ENCODE data around the gene AHCYL1. TPM values are rescaled to one million over a fixed set of nuclear protein-coding genes. Genes with fewer than 3 reads are reported as not detected.

AHCYL1 gene
- total and polyA plus RNA-seq, 7 experiments from 2014 or later, result 16.6 to 60.1 (median 41.3) TPM

DNA sequence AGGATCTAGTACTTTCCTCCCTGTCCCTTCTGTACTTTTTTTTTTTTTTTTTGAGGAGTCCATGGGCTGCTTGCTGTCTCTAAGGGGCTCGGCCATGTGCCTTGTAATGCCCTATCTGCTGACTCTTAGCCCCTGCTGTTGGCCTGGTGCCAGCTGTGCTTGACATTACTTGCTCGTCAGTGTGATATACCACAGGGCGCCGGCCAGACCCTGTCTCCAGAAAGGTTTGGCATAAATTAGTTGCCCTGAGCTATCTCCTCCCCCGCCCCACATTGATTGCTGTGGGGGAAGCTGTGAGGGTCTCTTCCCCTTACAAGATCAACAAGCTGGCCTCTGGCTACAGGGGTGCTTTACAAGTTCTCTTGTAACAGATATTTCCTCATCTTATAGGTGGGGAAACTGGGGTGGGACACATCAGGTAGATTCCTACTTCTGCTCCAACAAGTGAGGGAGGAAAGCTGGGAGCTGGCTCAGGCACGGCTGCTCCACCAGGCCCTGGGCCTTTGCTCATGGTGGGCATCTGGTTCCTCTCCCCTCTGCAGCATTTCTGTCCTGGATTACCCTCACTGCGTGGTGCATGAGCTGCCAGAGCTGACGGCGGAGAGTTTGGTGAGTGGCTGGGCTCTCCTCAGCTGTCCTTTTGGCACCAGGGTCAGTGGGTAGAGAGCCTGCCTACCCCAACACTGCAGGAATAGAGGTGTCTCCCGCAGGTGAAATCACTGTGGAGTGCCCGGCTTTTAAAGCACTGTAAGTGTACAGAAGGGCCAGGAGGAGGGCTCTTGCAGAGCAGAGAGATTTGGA lies 65.4 kb downstream of the AHCYL1 start:
- ChIA-PET POLR2A (interaction anchor here (0.6 kb wide), 1 partner anchor 24 kb away, joined by 3 read pairs; no protein-coding TSS in a partner anchor), CTCF (no interaction called here)
- Histone ChIP-seq H3K36me3 (ENCODE audit: control insufficient read depth in 2 of 3, insufficient read depth in 3 of 3, low read length in 3 of 3) (peaks cover 23 to 99% (median 36%) of the 10 kb centered on the region in 3 experiments), H3K9me3 (ENCODE audit: control insufficient read depth in 2 of 3, low read length in 3 of 3) (no peaks in the 10 kb centered on the region), H3K4me3 (ENCODE audit: low read length) (no peak overlapping the region), H3K27me3 (ENCODE audit: control insufficient read depth in 2 of 2, insufficient read depth in 2 of 2, low read length in 2 of 2) (no peaks in the 10 kb centered on the region), H3K27ac (ENCODE audit: low read depth, low read length) (no peak overlapping the region), H3K4me1 (ENCODE audit: control insufficient read depth in 2 of 2, insufficient read depth in 2 of 2, low read length in 2 of 2) (no peaks in the 10 kb centered on the region)
- Mint-ChIP-seq H3K27me3 (no peaks in the 10 kb centered on the region), H3K27ac (no peak overlapping the region), H3K9me3 (no peaks in the 10 kb centered on the region), H3K36me3 (peaks cover 16 to 74% (median 27%) of the 10 kb centered on the region in 5 donors), H3K4me1 (peaks cover 0 to 16% (median 4%) of the 10 kb centered on the region in 7 donors), H3K4me3 (no peak overlapping the region)
- no peak for DNase-seq
- no peak for ATAC-seq
- intact Hi-C loops (cut with micrococcal nuclease), result no loop called here

DNA sequence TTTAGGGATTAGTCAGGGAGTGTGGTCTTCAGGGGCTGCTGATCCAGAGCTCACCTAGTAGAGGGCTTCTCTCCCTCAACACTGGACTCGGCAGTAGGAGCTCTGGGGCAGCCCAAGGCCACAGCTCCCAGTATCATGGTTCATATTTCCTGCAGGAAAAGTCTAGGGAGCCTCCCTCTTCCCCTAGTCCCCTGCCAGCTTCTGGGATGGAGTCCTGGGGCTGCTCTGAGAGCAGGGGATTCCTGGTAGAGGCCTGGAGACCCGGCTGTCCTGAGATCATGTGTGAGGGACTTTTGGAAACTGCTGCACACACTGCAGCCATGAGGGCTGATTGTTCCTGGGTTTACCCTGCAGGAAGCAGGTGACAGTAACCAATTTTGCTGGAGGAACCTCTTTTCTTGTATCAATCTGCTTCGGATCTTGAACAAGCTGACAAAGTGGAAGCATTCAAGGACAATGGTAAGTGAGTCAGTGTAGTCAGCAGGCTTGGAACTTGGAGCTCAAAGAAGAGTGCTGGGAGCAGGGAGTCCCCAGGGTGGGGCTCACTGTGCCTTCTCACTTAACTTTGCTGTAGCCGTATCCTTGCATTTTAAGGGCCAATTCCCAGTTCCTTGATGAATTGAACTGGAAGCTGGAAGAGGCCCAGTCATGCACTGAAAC lies 66.2 kb downstream of the AHCYL1 start:
- H3K9me3 ChIP-seq (ENCODE audit: control insufficient read depth in 2 of 3, low read length in 3 of 3), result no peaks in the 10 kb centered on the region
- H3K27ac Mint-ChIP-seq, result no peak overlapping the region
- H3K9me3 Mint-ChIP-seq, result no peaks in the 10 kb centered on the region
- no peak overlapping the region for H3K27ac ChIP-seq (ENCODE audit: low read depth, low read length)
- ChIA-PET CTCF (interaction anchor here (0.7 to 1.4 kb wide), 3 partner anchors 9 to 400 kb away, joined by 3 read pairs; no protein-coding TSS in a partner anchor), POLR2A (no interaction called here)
- DNase-seq (no peak), ATAC-seq (no peak)
- no peak overlapping the region for H3K4me3 Mint-ChIP-seq
- H3K27me3 ChIP-seq (ENCODE audit: control insufficient read depth in 2 of 2, insufficient read depth in 2 of 2, low read length in 2 of 2), result no peaks in the 10 kb centered on the region
- H3K4me1 Mint-ChIP-seq, result peaks cover 0 to 16% (median 4%) of the 10 kb centered on the region in 7 donors
- H3K36me3 ChIP-seq (ENCODE audit: control insufficient read depth in 2 of 3, insufficient read depth in 3 of 3, low read length in 3 of 3), result peaks cover 26 to 99% (median 39%) of the 10 kb centered on the region in 3 experiments
- intact Hi-C loops (cut with micrococcal nuclease), result no loop called here
- H3K4me3 ChIP-seq (ENCODE audit: low read length), result no peak overlapping the region
- H3K27me3 Mint-ChIP-seq, result no peaks in the 10 kb centered on the region
- H3K4me1 ChIP-seq (ENCODE audit: control insufficient read depth in 2 of 2, insufficient read depth in 2 of 2, low read length in 2 of 2), result no peaks in the 10 kb centered on the region
- H3K36me3 Mint-ChIP-seq, result peaks cover 16 to 74% (median 24%) of the 10 kb centered on the region in 5 donors

DNA sequence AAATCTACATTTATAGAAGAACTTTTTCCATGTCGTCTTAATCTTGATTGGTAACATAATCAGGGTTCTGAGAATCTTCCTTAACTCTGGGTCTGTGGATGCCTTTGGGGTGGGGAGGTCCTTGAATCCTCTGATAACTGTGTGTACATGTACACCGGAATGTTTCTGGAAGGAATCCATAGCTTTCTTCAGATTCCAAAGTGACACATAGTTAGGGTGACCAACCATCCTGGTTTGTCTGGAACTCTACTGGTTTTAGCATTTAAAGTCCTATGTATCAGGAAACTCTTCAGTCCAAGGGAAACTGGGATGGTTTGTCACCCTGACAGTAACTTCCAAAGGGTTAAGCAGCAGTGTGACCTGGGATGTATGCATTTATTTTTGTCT lies 66.7 kb downstream of the AHCYL1 start:
- ATAC-seq (no peak), DNase-seq (no peak)
- Mint-ChIP-seq H3K4me3 (no peak overlapping the region), H3K9me3 (no peaks in the 10 kb centered on the region), H3K27me3 (no peaks in the 10 kb centered on the region), H3K36me3 (peaks cover 18 to 71% (median 24%) of the 10 kb centered on the region in 5 donors), H3K4me1 (peaks cover 0 to 16% (median 4%) of the 10 kb centered on the region in 7 donors), H3K27ac (no peak overlapping the region)
- H3K4me1 ChIP-seq (ENCODE audit: control insufficient read depth in 2 of 2, insufficient read depth in 2 of 2, low read length in 2 of 2), result no peaks in the 10 kb centered on the region
- H3K27ac ChIP-seq (ENCODE audit: low read depth, low read length), result no peak overlapping the region
- peaks cover 23 to 99% (median 39%) of the 10 kb centered on the region in 3 experiments for H3K36me3 ChIP-seq (ENCODE audit: control insufficient read depth in 2 of 3, insufficient read depth in 3 of 3, low read length in 3 of 3)
- ChIA-PET CTCF (interaction anchor here (0.7 to 1.7 kb wide), 5 partner anchors 9 to 446 kb away, joined by 3 to 5 read pairs (median 3); no protein-coding TSS in a partner anchor), POLR2A (no interaction called here)
- H3K4me3 ChIP-seq (ENCODE audit: low read length), result no peak overlapping the region
- no peaks in the 10 kb centered on the region for H3K9me3 ChIP-seq (ENCODE audit: control insufficient read depth in 2 of 3, low read length in 3 of 3)
- no peaks in the 10 kb centered on the region for H3K27me3 ChIP-seq (ENCODE audit: control insufficient read depth in 2 of 2, insufficient read depth in 2 of 2, low read length in 2 of 2)
- intact Hi-C loops (cut with micrococcal nuclease), result no loop called here

DNA sequence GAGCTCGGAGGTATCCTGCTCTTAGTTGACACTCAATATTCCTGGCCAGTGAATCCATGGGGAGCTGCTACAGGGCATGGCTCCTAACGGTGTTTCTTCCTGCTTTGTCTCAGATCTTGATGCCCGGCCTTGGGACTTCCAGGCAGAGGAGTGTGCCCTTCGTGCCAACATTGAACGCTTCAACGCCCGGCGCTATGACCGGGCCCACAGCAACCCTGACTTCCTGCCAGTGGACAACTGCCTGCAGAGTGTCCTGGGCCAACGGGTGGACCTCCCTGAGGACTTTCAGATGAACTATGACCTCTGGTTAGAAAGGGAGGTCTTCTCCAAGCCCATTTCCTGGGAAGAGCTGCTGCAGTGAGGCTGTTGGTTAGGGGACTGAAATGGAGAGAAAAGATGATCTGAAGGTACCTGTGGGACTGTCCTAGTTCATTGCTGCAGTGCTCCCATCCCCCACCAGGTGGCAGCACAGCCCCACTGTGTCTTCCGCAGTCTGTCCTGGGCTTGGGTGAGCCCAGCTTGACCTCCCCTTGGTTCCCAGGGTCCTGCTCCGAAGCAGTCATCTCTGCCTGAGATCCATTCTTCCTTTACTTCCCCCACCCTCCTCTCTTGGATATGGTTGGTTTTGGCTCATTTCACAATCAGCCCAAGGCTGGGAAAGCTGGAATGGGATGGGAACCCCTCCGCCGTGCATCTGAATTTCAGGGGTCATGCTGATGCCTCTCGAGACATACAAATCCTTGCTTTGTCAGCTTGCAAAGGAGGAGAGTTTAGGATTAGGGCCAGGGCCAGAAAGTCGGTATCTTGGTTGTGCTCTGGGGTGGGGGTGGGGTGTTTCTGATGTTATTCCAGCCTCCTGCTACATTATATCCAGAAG lies 69.2 kb downstream of the AHCYL1 start:
- H3K36me3 Mint-ChIP-seq, result peaks cover 12 to 70% (median 19%) of the 10 kb centered on the region in 5 donors
- peaks cover 0 to 11% (median under 1%) of the 10 kb centered on the region in 7 donors for H3K4me1 Mint-ChIP-seq
- ATAC-seq (peak; percentile 87), DNase-seq (peak; percentile 24 to 76 (median 58))
- intact Hi-C loops (cut with micrococcal nuclease), result loop anchor here (1.0 to 2.0 kb wide), 4 partner anchors 19 to 443 kb away; partner anchors contain the start of gene STRIP1 (in 1 of the 2)
- H3K36me3 ChIP-seq (ENCODE audit: control insufficient read depth in 2 of 3, insufficient read depth in 3 of 3, low read length in 3 of 3), result peaks cover 27 to 100% (median 28%) of the 10 kb centered on the region in 3 experiments
- H3K4me1 ChIP-seq (ENCODE audit: control insufficient read depth in 2 of 2, insufficient read depth in 2 of 2, low read length in 2 of 2), result no peaks in the 10 kb centered on the region
- POLR2A ChIA-PET, result no interaction called here
- no peak overlapping the region for H3K4me3 Mint-ChIP-seq
- H3K9me3 Mint-ChIP-seq, result no peaks in the 10 kb centered on the region
- CTCF ChIA-PET, result interaction anchor here (0.8 to 2.6 kb wide), 9 partner anchors 8 to 406 kb away, joined by 3 to 19 read pairs (median 5); partner anchors contain the start of gene STRIP1
- no peaks in the 10 kb centered on the region for H3K27me3 ChIP-seq (ENCODE audit: control insufficient read depth in 2 of 2, insufficient read depth in 2 of 2, low read length in 2 of 2)
- H3K9me3 ChIP-seq (ENCODE audit: control insufficient read depth in 2 of 3, low read length in 3 of 3), result no peaks in the 10 kb centered on the region
- H3K27ac Mint-ChIP-seq, result peak overlapping the region in 1 of 9 donors; percentile 43
- H3K27ac ChIP-seq (ENCODE audit: low read depth, low read length), result no peak overlapping the region
- H3K4me3 ChIP-seq (ENCODE audit: low read length), result no peak overlapping the region
- no peaks in the 10 kb centered on the region for H3K27me3 Mint-ChIP-seq

DNA sequence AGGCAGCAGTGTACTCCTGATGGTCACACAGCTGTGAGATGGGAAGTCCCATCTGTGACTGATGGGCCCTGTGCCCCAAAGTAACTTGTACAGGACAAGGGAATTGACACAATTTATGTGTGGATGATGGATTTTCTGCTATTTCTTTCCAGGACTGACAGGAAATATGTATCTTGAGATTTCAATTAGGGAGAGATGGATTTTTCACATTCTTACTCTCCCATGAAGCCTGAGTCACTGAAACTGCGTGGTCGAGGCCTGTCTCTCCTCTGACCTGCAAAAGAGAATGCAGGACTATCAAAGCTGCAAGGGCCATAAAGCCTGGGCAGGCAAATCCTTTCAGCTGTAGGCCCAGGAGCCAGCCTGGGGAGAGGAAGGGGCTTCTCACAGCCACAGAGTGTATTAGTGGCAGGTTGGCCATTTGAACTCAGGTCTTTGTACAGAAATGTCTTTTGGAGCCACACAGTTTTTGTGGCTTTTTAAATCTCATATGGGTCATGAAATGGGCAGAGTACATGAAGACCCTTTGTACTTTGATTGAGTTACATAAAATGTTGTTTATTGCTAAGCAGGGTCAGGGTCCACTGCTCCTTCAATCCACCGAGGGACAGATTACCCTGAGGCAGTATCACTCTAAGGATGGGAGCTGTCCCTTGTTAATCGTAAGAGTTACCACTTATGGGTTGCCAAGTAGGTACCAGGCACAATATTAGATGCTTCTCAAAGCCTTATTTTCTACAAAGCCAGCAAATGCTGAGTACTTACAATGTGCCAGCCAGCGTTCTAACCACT lies 71.1 kb downstream of the AHCYL1 start:
- Histone ChIP-seq H3K36me3 (ENCODE audit: control insufficient read depth in 2 of 3, insufficient read depth in 3 of 3, low read length in 3 of 3) (peaks cover 25 to 83% (median 28%) of the 10 kb centered on the region in 3 experiments), H3K4me1 (ENCODE audit: control insufficient read depth in 2 of 2, insufficient read depth in 2 of 2, low read length in 2 of 2) (no peaks in the 10 kb centered on the region), H3K9me3 (ENCODE audit: control insufficient read depth in 2 of 3, low read length in 3 of 3) (no peaks in the 10 kb centered on the region), H3K27me3 (ENCODE audit: control insufficient read depth in 2 of 2, insufficient read depth in 2 of 2, low read length in 2 of 2) (no peaks in the 10 kb centered on the region), H3K27ac (ENCODE audit: low read depth, low read length) (no peak overlapping the region), H3K4me3 (ENCODE audit: low read length) (no peak overlapping the region)
- H3K4me3 Mint-ChIP-seq, result no peak overlapping the region
- no peak overlapping the region for H3K27ac Mint-ChIP-seq
- ATAC-seq (no peak), DNase-seq (no peak)
- no peaks in the 10 kb centered on the region for H3K27me3 Mint-ChIP-seq
- H3K4me1 Mint-ChIP-seq, result peaks cover 0 to 10% (median 0%) of the 10 kb centered on the region in 7 donors
- ChIA-PET POLR2A (interaction anchor here (1.6 kb wide), 1 partner anchor 21 kb away, joined by 3 read pairs; the partner anchor contains the start of gene STRIP1), CTCF (interaction anchor here (0.5 to 1.0 kb wide), 3 partner anchors 15 to 392 kb away, joined by 3 to 4 read pairs (median 3); no protein-coding TSS in a partner anchor)
- intact Hi-C loops (cut with micrococcal nuclease), result no loop called here
- peaks cover 14 to 61% (median 18%) of the 10 kb centered on the region in 5 donors for H3K36me3 Mint-ChIP-seq
- no peaks in the 10 kb centered on the region for H3K9me3 Mint-ChIP-seq
